ENCODE results near the gene ASTL.

The ASTL gene

DNA sequence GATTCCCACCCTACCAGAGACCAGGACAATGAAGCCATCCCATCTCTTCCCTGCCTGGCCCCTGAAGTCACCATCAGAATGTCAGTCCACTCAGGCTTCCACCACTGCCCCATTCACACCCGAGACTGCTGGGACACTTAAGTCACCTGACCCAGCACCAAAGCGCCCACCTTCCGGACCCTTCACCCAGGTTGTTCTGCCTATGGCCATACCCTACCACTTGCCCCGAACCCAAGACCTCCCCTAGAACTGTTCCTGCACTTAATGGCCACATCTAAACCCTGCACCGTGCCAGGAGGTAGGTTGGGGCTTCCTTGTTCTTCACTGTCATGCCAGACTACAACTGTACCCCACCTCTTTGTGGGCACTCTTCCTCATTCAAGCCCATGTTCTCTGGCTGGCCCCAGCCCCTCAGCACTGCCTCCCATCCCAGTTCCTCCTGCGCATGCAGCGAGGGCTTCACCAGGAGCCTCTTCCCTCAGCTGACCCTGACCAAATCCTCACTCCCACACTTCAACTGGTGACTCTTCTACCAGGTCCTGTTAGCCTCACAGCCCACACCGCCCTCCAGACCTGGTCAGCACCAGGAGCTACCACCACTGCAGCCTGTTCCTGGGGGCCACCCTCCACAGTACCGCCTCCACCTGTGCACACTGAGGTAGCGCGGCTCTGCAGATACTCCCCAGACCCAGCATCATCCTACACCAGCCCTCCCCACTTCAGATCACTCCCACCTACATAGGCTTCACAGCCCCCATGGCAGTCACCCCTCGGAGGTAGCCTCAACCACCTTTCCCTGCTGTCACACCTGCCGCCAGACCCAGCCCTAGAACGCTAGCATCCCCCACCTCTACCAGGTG lies 13.7 kb downstream of the ASTL start:
- no peak for DNase-seq

DNA sequence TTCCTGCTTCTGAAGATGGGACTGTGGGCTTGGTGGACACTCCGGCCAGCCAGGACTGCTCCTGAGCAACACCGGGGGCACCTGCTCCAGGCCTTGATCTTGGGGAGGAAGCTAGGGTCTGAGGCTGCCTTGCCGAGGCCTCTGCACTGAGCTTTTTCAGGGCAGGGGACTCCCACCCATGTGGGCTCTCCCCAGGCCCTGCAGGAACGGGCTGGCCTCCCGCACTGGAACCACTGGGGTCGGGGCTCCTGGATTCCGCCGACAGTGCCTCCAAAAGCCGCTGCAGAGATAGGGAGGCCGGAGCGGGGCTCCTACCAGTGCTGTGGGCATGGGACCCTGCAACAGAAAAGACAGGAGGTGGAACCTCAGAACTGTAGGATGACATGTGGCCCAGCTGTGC lies 14.4 kb downstream of the ASTL start:
- no peak for DNase-seq

DNA sequence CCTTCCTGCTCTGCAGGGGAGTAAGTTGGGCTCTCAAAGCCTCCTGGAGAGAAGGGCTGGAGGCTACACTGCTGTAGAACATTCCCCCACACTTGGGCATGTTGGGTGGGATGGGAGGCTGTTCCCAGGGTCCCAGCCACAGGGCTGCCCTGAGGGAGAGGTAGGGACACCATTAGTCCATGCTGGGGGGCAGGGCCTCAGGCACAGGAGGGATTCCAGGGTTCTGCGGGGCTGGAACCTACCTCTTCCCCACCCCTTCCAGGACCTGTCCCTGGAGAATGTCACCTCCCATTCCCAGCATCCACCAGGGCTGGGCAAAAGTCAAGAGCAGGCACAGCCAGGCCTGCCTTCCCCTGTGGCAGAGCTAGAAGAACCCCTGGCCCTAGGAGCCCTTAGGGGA lies 15.0 kb downstream of the ASTL start:
- no peak for DNase-seq

DNA sequence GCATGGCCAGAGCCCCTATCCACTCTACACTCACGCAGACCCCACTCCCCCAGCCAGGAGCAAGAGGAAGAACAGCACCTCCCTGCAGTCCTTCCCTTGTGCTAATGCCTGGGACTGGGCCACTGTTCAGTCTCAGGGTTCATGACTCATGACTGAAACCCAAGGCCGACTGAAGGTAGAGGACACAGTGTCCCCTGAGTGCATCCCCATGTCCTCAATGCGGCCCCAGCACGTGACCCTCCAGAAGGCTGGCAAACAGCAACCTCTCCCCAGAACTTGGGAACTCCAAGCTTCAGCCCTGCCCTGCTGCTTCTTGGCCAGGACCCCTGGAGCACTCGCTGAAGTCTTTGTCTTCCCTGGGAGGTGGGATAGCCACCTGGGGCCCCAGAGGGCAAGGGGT lies 15.9 kb downstream of the ASTL start:
- no peak for DNase-seq

DNA sequence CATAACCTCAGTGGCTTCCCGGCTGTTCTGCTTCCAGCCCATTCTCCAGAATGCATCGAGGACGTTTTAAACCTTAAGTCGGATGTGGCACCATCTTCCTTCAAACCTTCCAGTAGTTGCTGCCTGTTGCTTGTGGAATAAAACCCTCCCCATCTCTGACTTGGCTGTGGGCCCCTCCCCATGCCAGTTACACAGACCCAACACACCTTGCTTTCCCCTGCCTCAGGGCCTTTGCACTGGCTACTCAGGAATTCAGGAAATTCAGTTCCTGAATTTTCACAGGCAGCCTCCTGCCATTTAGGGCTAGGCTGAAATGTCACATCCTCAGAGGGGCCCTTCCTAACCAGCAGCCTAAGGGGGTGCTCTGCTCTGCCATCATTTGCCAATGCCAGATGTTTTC lies 16.9 kb downstream of the ASTL start:
- DNase-seq, result no peak

DNA sequence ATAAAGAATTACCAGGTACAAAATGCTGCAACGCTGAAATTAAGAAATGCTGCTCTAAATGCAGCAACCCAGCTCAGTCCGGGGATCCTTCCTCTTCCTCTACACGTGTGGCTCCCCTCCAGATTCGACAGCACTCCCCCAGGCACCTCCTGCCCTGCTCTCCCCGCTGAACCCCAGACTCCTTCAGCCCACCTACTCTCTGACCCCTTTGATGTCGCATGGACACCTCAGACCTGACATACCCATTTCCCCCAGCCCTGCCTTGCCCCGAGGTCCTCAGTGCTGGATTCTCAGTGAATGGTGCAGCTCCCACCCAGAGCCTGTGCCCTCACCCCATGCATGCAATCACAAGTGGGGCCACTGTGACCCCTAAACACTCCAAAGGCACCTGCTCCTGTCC lies 17.3 kb downstream of the ASTL start:
- DNase-seq, result no peak

DNA sequence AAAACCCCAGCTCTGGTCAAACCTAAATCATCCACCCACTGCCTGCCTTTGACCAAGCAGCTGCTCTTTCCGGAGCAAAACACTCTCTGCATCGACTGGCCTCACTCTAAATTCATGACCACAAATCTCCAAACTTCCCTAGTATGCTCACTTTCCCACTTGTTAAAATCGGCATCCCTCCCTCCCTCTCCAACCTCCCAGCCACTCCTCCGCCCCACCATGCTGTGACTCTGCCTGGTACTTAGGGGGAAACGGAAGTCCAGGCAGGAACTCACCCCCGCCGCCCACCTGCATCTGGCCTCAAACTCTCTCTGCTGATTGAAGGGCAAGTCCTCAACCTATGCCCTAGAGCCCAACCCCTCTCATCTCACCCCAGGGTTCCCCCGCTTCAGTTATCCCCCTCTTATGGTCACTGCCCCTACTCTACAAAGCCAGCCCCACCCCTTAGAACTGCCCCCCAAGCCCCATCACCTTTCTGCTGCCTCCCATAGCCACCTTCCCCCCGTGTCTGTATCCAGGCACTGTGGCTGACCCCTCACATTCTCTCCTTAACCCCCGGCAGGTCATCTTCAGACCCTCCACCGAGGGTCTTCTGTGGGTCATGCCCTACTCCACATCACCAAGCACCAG lies 18.1 kb downstream of the ASTL start:
- DNase-seq, result no peak

DNA sequence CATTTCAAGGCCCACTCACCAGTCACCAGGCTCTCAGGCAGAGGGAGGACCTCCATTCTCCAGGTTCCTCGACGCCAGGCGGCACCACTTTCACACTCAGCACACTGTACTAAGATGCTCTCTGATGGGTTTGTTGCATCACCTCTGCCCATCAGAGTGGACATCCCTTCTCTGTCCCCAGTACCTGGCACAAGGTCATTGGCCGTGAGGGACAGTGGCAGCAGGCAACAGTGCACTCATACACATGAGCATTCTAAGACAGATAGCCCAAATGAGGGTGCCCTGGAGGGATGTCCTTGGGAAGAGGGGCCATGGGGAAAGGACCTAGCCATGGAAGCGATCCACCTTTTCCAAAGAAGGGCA lies 18.9 kb downstream of the ASTL start:
- DNase-seq, result no peak

DNA sequence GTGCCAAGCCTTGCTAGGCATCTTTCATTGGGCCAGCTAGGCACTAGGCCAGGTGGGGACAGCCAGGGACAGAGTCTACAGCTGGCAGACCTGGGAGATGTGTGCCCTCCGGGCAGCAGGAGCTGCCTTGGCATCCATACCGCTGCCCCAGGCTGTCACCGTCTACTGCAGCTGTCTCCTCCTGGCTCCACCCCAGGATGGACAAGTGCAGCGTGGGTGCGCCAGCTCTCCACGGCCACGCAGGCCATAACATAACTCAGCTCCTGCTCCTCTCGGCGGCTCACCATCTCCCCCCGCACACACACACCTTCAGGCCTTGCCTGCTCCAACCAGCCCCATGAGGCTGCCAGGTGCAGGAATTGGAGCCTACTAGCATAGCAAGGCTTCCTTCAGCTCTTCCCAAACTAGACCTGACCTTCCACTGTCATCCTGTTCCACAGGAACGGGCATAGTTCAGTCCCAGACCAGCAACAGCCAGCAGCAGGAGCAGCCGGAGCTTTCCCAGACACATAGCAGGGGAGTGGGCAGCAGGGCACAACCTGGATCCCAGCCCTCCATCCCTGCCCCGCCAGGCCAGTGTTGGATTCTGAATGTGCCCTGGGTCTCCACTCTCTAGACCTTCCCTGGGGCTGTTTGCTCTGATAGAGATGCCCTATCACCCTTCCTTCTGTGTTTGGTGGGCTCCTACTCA lies 19.5 kb downstream of the ASTL start:
- no peak for DNase-seq

DNA sequence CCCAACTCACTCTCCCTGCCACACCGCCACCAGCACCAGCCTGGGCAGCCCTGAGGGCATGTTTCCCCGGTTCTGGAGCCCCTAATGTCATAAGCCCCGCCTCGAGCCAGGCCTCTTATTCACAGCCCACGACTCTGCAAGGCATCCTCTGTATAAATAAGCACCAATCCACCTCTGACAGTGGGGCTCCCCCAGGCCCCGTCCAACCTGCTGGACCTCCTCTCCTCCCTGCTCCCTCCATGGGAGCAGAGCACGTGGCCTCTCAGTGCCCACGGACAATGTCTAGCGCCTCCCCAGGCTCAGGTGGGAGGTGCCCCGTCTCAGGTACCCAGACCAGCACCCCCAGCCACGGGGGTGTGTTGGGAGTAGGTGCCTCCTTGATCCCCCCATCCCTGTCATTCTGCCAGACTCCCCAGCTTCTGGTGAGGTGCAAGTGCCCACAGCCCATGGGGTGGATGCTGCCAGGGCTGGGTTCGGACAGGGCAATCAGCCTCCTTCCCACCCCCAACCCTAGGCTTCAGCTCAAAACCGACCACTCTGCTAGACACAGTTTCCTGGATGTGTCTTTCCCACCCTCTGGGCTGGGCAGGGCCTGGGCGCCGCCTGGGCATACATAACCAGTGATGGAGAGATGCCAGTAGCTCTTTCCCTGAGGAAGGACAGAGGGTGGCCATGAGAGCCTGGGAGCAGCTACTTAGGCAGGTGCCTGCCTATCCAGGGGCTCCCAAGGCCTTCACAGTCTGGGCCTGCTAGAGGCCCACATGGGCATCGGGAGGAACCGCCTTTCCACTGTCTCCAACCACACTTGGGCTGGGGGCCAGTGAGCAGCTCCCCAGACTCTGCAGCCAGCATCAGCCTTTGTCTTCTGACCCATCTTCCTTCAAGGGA lies 20.4 kb downstream of the ASTL start:
- DNase-seq, result no peak

DNA sequence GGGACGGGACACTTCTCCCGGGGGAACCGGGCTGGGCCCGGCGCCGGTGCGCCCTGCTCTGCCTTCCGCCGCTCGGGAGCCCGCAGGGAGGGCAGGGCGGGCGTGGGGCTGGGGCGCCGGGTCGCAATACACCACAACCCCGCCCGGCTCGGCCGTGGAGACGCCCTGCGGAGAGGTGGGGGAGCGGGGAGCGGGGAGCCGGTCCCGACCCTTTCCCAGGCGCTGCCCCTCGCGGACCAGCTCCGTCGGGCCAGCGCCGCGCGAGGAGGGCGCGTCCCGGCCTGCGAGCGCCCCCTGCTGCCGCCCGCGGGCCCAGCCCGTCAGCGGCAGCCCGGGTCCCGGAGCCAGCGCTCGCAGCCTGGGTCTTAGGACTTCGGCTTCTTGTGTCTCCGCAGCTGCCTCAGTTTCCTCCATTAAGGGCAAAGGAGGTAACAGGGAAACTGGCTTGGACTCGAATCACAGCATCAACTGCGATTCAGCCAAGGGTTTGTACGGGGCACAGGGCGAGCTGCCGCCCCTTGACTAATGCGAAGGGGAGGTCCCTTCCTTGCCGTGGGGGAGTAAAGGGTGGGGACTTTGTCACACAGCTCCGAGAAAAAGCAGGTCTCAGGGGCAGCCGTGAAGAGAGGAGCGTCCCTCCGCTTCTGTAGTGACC lies 21.3 kb downstream of the ASTL start:
- no peak for DNase-seq

DNA sequence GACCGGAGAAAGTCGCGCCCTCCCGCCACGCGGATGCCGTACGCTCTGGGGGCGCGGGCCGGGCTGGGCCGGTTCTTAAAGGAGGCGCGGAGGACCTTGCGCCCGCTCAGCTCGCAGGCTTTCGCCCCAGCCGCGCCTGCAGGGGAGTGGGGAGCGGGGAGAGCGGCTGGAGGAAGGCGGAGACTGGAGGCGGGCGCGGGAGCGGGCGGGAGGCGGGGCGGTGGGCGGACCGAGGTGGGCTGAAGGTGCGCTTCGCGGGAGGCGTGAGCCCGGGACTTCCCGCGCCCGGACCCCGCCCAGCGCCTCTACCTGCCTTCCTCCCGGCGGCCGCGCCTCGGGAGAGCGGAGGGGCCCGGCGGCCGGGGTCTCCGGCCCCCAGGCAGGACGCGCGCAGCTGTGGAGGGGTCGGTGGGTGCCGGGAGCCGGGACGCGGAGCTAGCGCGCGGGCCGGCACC lies 21.9 kb downstream of the ASTL start, which contains the start of gene ADRA2B:
Gene ADRA2B (minus strand): TSS at position 148 of the 455 bp plus-strand sequence. CDS start 422 bp downstream, outside the sequence.
- DNase-seq, result no peak

DNA sequence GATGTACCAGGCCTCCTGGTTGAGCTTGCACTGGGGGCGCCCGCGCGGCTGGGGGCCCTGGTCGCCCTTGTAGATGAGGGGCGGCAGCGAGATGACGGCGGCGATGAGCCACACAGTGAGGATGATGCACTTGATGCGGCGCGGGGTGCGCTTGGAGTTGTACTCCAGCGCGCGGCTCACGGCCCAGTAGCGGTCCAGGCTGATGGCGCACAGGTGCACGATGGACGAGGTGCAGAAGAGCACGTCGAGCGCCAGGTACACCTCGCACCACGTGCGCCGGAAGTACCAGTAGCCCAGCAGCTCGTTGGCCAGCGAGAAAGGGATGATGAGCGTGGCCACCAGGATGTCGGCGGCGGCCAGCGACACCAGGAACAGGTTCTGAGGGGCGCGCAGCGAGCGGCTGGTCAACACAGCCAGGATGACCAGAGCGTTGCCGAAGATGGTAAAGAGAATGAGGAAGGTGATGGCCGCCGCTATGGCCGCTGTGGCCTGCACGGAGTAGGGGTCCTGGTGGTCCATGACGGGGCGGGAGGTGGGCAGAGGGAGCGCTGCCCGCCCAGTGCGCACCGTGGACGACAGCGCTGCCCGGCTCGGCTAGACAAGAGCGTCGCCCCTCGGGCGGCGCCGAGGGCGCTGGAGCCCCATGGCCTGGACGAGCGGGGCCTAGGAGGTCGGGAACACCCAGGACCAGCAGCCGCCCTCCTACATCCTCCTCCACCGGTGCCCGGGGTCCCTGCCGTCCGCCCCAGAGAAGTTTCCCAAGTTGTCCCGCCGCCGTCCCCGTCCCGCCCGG lies 22.5 kb downstream of the ASTL start:
- DNase-seq, result no peak

DNA sequence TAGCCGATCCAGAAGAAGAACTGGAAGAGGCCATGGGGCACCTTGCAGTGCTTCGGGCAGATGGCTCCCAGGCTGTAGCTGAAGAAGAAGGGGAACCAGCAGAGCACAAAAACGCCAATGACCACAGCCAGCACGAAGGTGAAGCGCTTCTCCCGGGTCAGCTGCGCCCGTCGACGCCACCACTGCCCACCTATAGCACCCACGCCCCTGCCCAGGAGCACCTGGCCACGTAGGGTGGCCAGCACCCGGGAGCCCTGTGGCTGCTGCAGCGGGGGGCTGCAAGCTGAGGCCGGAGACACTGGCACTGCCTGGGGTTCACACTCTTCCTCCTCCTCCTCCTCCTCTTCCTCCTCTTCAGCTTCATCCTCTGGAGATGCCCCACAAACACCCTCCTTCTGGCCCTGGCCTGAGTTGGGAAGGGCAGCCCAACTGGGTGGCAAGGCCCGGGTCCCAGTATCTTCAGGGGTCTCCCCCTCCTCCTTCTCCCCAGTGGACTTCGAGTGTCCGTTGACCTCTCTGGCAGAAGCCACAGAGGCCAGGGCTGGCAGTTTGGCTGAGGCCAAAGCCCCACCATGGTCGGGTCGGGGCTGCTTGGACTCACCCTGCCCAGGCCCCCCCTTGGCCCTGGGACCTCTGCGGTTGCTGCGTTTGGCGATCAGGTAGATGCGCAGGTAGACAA lies 23.3 kb downstream of the ASTL start:
- no peak for DNase-seq

DNA sequence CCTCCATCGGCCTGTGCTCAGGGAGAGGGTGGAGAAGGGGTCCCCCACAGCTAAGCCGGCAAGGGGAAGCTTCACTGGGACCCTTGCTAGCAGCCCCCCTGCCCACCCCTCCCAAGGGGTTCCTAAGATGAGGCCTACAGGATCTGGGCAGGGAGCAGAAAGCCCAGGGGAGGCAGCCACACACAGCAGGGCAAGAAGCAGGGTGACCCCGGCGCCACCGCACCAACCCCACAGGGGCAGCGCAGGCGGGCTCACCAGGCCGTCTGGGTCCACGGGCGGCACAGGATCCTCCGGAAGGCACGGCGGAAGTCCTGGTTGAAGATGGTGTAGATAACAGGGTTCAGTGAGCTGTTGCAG lies 23.8 kb downstream of the ASTL start:
- no peak for DNase-seq

DNA sequence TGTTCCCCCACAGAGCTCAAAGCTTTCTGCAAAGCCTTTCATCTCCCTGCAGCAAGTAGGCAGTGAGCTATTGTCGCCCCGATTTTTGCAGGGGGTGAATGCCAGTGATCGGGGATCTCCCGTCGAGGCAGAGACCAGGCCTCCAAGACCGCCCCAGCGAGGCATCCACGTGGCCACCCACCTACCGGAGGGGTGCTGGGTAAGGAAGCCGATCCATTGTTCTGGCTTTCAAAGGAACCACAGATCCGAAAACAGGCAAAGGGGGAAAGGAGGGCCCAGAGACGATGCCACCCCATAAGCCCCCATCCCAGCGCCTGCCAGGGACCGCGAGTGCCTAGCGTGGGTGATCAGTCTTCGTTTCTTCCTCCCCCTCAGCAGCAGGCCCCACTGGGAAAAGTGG lies 24.4 kb downstream of the ASTL start:
- no peak for DNase-seq

DNA sequence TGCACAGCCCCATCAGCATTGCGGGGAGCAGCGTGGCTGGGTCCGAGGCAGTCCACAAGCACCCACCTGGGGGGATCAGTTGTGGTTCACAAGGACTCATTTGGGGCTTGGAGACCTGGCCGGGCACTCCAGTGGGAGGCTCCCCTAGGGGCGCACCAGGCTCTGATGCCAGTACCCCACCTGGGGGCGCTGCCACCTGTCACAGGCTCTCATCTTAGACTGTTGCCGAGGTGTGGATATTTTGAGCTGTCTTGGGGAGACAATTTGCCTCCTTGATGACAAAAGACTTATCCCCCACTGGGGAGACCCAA lies 25.0 kb downstream of the ASTL start:
- DNase-seq, result no peak

DNA sequence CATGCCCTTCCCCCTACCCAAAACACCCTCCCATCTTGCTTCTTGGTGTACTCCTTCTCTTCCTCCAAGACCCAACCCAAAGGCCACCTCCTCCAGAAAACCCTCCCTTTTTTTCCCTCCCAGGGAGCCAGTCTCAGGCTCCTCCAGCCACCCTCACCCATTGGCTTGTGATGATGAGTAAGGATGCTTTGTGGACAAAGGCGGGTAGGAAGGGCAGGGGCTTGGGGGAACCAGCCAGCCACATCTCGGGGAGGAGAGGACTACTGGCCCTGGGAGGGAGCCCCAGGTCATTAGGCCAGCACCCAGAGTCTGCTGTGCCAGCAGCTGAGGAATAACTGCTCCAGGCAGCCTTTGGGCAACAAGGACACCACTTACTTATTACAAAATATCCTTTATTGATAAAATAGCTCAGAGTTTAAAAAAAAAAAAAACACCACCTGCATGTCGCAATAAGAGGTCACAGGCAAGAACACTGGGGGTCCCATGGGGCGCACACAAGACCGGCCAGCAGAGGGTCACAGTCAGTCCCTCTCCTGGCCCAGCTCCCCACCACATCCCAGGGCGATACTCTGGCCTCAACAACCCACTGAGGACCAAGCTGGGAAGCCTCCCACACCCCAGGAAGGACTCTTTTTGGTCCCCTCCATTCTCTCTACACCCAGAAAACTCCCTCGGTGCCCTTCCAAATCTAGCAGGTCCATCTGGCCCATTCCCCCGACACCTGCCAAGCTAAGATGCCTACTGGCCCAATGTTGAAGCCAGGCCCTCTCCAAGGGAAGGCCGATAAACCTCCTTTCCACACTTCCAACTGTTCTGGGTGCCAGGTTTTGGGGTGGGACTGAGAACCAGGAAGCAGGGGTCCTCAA lies 25.6 kb downstream of the ASTL start:
- DNase-seq, result no peak

DNA sequence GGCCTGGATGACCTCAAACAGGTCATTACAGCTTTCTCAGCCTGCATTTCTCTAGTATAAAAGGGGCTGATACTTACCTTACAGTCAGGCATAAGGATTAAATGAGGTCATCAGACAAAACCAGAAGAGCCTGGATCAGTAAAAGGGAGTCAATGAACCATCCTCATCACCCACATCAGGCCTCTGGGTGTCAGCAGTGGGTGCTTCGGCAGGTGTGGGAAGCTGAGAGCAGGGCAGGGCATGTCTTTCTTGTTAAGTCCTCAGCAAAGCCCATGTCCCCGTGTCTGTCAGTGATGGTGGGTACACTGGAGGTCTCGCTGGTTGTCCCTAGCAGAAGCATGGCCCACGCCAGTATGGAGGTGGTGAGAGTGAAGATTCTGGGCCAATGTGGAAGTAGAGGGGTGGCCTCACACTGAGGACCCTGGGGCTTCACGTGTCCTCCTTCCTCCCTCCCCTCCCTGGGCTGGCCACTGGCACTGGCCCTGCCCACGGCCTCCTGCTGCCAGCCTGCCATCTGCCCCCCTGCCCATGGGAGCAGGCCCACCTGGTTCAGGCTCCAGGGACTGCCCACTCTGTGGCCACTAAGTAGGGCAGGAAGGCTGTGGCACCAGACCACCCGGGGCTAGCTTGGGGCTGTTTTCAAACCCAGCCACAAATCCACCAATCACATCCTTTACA lies 26.3 kb downstream of the ASTL start:
- DNase-seq, result no peak

DNA sequence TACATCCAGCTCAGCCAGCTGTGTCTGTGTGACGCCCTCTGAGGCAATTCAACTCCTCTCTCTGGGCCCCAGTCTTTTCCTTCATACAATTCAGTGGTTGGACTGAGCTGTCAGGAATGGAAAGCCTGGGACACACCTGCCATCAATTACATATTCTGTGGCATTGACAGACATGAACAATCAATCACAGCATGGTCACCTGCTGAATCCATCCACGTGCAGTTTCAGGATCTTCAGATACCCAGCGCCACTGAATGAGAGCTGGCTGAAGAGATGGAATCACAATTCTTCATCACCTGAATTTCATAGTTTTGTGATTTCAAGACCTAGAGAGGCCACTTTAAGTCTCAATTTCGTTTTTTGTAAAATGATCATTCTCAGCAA lies 27.1 kb downstream of the ASTL start:
- no peak for DNase-seq

Data from NCI-H1694 (cell line).